ENCODE data around the gene KL.

Gene KL

GRCh38 chr13:33081666-33082065, 65.4 kb downstream of the KL start:
- no peak for TF ChIP-seq CTCF (IDR thresholded peaks at IDR 0.05; ENCODE audit: low read depth, low read length)

GRCh38 chr13:33083054-33083453, 66.8 kb downstream of the KL start:
- DNase-seq (ENCODE audit: extremely low read depth, low read depth): no peak
- no peak for TF ChIP-seq CTCF (IDR thresholded peaks at IDR 0.05; ENCODE audit: low read depth, low read length)

More at GRCh38 chr13:33081666-33082065, 65.4 kb downstream of the KL start:
- no peak for DNase-seq (ENCODE audit: extremely low read depth, low read depth)

GRCh38 chr13:33087091-33087490, 70.9 kb downstream of the KL start:
- TF ChIP-seq CTCF (IDR thresholded peaks at IDR 0.05; ENCODE audit: low read depth, low read length): no peak
- DNase-seq (ENCODE audit: extremely low read depth, low read depth): no peak

GRCh38 chr13:33087790-33088189, 71.6 kb downstream of the KL start:
- no peak for TF ChIP-seq CTCF (IDR thresholded peaks at IDR 0.05; ENCODE audit: low read depth, low read length)
- no peak for DNase-seq (ENCODE audit: extremely low read depth, low read depth)

- DNase-seq (ENCODE audit: extremely low read depth, low read depth): no peak
Measured at GRCh38 chr13:33089311-33089710, 73.1 kb downstream of the KL start.

GRCh38 chr13:33090755-33091414, 74.7 kb downstream of the KL start:
- DNase-seq (ENCODE audit: extremely low read depth, low read depth): no peak
- TF ChIP-seq CTCF (IDR thresholded peaks at IDR 0.05; ENCODE audit: low read depth, low read length): no peak

More at GRCh38 chr13:33089311-33089710, 73.1 kb downstream of the KL start:
- TF ChIP-seq CTCF (IDR thresholded peaks at IDR 0.05; ENCODE audit: low read depth, low read length): no peak

- DNase-seq (ENCODE audit: extremely low read depth, low read depth): no peak
- TF ChIP-seq CTCF (IDR thresholded peaks at IDR 0.05; ENCODE audit: low read depth, low read length): no peak
Measured at GRCh38 chr13:33091415-33091774, 75.2 kb downstream of the KL start.

All from AG09319 (cell line).